ENCODE measurements around the gene PTEN.
"Not testable (repeated sequence)": the region's sequence is repeated elsewhere in the genome, so short reads cannot be mapped to it uniquely, and the experiment has no call there.

Gene PTEN

DNA sequence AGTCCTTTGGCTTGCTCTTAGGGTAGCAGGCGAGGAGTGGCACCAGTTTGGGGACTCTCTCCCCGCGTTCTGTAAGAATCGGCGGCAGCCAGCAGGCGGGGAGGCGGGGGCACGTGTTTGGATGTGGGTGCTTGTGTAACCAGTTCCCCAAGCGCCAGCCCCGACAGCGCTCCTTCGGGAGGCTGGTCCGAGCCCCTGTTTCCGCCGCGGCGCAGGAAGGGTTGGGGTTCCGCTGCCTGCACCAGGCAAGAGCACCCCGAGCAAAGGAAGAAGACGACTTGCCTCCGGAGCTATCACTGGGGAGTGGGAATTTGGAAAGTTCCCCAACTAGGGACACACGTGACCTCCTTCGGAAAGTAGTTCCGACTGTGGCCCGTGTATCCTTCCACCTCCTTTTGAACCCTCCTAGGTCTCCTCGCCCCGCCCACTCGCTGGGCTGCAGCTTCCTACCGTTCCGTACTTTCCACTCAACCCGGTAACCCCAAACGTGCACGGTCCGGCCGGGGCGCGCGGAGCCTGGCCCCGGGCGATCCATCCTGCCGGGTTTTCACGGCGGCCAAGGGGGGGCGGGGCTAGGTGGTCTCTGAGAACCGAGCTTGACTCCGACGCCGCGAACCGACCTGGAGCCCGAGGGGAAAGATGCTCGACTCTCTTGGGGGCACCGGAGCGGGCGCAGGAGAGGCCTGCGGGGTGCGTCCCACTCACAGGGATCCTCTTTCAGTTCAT lies 1.3 kb upstream of the PTEN start:
- H3K4me3 ChIP-seq (ENCODE audit: insufficient read depth, low read length, poor library complexity, severe bottlenecking): peak overlapping the region; percentile 89
- peak overlapping the region; percentile 43 for H2AFZ ChIP-seq (ENCODE audit: low read depth, low read length, severe bottlenecking)
- H4K20me1 ChIP-seq (ENCODE audit: low read depth, low read length): peaks cover 14% of the 10 kb centered on the region; the same call in 1 of the 2 replicates
- H3K79me2 ChIP-seq (ENCODE audit: insufficient read depth, low read length): peaks cover 43% of the 10 kb centered on the region
- H3K27me3 ChIP-seq (ENCODE audit: low read length): no peaks in the 10 kb centered on the region
- H3K36me3 ChIP-seq (ENCODE audit: low read length): peaks cover 27% of the 10 kb centered on the region
- no peaks in the 10 kb centered on the region for H3K9me3 ChIP-seq (ENCODE audit: insufficient read depth, low read length)
- H3K9ac ChIP-seq (ENCODE audit: low read length): peak overlapping the region; percentile 92
- H3F3A ChIP-seq (ENCODE audit: insufficient read depth): peaks cover 31% of the 10 kb centered on the region
- TF ChIP-seq, protein P1, sequence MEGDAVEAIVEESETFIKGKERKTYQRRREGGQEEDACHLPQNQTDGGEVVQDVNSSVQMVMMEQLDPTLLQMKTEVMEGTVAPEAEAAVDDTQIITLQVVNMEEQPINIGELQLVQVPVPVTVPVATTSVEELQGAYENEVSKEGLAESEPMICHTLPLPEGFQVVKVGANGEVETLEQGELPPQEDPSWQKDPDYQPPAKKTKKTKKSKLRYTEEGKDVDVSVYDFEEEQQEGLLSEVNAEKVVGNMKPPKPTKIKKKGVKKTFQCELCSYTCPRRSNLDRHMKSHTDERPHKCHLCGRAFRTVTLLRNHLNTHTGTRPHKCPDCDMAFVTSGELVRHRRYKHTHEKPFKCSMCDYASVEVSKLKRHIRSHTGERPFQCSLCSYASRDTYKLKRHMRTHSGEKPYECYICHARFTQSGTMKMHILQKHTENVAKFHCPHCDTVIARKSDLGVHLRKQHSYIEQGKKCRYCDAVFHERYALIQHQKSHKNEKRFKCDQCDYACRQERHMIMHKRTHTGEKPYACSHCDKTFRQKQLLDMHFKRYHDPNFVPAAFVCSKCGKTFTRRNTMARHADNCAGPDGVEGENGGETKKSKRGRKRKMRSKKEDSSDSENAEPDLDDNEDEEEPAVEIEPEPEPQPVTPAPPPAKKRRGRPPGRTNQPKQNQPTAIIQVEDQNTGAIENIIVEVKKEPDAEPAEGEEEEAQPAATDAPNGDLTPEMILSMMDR (IDR thresholded peaks at IDR 0.05; ENCODE audit: insufficient read depth, low read length, poor library complexity, severe bottlenecking): no peak
- no peak for TF ChIP-seq EZH2phosphoT487 (conservative IDR thresholded peaks at IDR 0.05; ENCODE audit: low read length)
- no peaks in the 10 kb centered on the region for H3K9me2 ChIP-seq (replicated peaks; ENCODE audit: insufficient read depth, low read length)
- peak overlapping the region; percentile 83 for H3K4me2 ChIP-seq (ENCODE audit: low read depth, low read length, poor library complexity, severe bottlenecking)
- H3K27ac ChIP-seq (ENCODE audit: low read depth, low read length): peak overlapping the region; percentile 94

DNA sequence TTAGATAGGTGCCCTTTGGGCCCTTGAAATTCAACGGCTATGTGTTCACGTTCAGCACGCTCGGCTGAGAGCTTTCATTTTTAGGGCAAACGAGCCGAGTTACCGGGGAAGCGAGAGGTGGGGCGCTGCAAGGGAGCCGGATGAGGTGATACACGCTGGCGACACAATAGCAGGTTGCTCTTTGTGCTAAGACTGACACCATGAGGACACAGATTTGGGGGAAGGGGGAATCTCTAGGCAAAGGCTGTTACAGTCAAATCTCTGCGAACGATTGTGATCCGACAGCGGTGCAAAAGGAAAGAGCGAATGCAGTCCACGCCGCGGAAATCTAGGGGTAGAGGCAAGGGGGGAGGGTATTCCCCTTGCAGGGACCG lies 759 bp upstream of the PTEN start:
- Histone ChIP-seq H3F3A (ENCODE audit: insufficient read depth) (peaks cover 32% of the 10 kb centered on the region), H3K27me3 (ENCODE audit: low read length) (no peaks in the 10 kb centered on the region), H3K9ac (ENCODE audit: low read length) (peak overlapping the region; percentile 92), H3K9me3 (ENCODE audit: insufficient read depth, low read length) (no peaks in the 10 kb centered on the region), H3K4me2 (ENCODE audit: low read depth, low read length, poor library complexity, severe bottlenecking) (peak overlapping the region; percentile 83), H3K27ac (ENCODE audit: low read depth, low read length) (peak overlapping the region; percentile 94), H2AFZ (ENCODE audit: low read depth, low read length, severe bottlenecking) (no peak overlapping the region), H4K20me1 (ENCODE audit: low read depth, low read length) (peaks cover 18% of the 10 kb centered on the region), H3K36me3 (ENCODE audit: low read length) (peaks cover 33% of the 10 kb centered on the region), H3K4me3 (ENCODE audit: insufficient read depth, low read length, poor library complexity, severe bottlenecking) (peak overlapping the region; percentile 89), H3K79me2 (ENCODE audit: insufficient read depth, low read length) (peaks cover 49% of the 10 kb centered on the region), H3K9me2 (replicated peaks; ENCODE audit: insufficient read depth, low read length) (no peaks in the 10 kb centered on the region)
- TF ChIP-seq, protein P1 (IDR thresholded peaks at IDR 0.05; ENCODE audit: insufficient read depth, low read length, poor library complexity, severe bottlenecking): no peak

DNA sequence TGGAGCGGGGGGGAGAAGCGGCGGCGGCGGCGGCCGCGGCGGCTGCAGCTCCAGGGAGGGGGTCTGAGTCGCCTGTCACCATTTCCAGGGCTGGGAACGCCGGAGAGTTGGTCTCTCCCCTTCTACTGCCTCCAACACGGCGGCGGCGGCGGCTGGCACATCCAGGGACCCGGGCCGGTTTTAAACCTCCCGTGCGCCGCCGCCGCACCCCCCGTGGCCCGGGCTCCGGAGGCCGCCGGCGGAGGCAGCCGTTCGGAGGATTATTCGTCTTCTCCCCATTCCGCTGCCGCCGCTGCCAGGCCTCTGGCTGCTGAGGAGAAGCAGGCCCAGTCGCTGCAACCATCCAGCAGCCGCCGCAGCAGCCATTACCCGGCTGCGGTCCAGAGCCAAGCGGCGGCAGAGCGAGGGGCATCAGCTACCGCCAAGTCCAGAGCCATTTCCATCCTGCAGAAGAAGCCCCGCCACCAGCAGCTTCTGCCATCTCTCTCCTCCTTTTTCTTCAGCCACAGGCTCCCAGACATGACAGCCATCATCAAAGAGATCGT lies 598 bp downstream of the PTEN start:
- peaks cover 29% of the 10 kb centered on the region for H4K20me1 ChIP-seq (ENCODE audit: low read depth, low read length)
- H3K4me3 ChIP-seq (ENCODE audit: insufficient read depth, low read length, poor library complexity, severe bottlenecking): peak overlapping the region; percentile 89
- H3K27me3 ChIP-seq (ENCODE audit: low read length); H2AFZ ChIP-seq (ENCODE audit: low read depth, low read length, severe bottlenecking); H3K9me2 ChIP-seq (replicated peaks; ENCODE audit: insufficient read depth, low read length); H3K9me3 ChIP-seq (ENCODE audit: insufficient read depth, low read length): not testable (repeated sequence)
- H3F3A ChIP-seq (ENCODE audit: insufficient read depth): peaks cover 42% of the 10 kb centered on the region
- peak overlapping the region; percentile 92 for H3K9ac ChIP-seq (ENCODE audit: low read length)
- H3K79me2 ChIP-seq (ENCODE audit: insufficient read depth, low read length): peaks cover 62% of the 10 kb centered on the region
- peak overlapping the region; percentile 94 for H3K27ac ChIP-seq (ENCODE audit: low read depth, low read length)
- H3K36me3 ChIP-seq (ENCODE audit: low read length): peaks cover 41% of the 10 kb centered on the region
- peak overlapping the region; percentile 95 for H3K4me2 ChIP-seq (ENCODE audit: low read depth, low read length, poor library complexity, severe bottlenecking)

DNA sequence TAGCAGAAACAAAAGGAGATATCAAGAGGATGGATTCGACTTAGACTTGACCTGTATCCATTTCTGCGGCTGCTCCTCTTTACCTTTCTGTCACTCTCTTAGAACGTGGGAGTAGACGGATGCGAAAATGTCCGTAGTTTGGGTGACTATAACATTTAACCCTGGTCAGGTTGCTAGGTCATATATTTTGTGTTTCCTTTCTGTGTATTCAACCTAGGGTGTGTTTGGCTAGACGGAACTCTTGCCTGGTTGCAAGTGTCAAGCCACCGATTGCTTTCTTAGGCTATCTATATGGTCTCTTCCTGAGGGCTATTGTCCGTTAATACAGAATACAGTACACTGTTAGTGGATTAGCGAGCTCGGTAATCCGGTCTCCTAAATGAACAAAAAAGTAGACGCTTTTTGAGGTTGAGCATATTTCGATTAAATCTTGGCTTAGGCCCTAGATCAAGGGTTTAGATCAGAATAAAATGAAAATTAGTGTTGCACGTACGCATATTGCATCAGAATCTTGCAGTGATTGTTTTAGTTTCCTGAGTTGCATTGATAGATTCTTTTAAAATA lies 1.2 kb downstream of the PTEN start:
- Histone ChIP-seq H3K27ac (ENCODE audit: low read depth, low read length) (peak overlapping the region; percentile 94), H3K9me3 (ENCODE audit: insufficient read depth, low read length) (no peaks in the 10 kb centered on the region)
- TF ChIP-seq, protein P1 (IDR thresholded peaks at IDR 0.05; ENCODE audit: insufficient read depth, low read length, poor library complexity, severe bottlenecking): no peak
- TF ChIP-seq EZH2phosphoT487 (conservative IDR thresholded peaks at IDR 0.05; ENCODE audit: low read length): no peak

More for the DNA sequence above, 1.2 kb downstream of the PTEN start:
- peaks cover 34% of the 10 kb centered on the region for H4K20me1 ChIP-seq (ENCODE audit: low read depth, low read length)
- no peaks in the 10 kb centered on the region for H3K27me3 ChIP-seq (ENCODE audit: low read length)
- H3K9ac ChIP-seq (ENCODE audit: low read length): peak overlapping the region; percentile 92
- H2AFZ ChIP-seq (ENCODE audit: low read depth, low read length, severe bottlenecking): no peak overlapping the region
- H3K79me2 ChIP-seq (ENCODE audit: insufficient read depth, low read length): peaks cover 68% of the 10 kb centered on the region
- peaks cover 41% of the 10 kb centered on the region for H3K36me3 ChIP-seq (ENCODE audit: low read length)
- peak overlapping the region; percentile 89 for H3K4me3 ChIP-seq (ENCODE audit: insufficient read depth, low read length, poor library complexity, severe bottlenecking)
- H3K4me2 ChIP-seq (ENCODE audit: low read depth, low read length, poor library complexity, severe bottlenecking): peak overlapping the region; percentile 95
- peaks cover 42% of the 10 kb centered on the region for H3F3A ChIP-seq (ENCODE audit: insufficient read depth)
- H3K9me2 ChIP-seq (replicated peaks; ENCODE audit: insufficient read depth, low read length): no peaks in the 10 kb centered on the region

Measured in SU-DHL-6 (cell line).